Thoracic aorta (tissue), 2 donors: ENCODE results near the gene ATXN3L. TPM values are rescaled to one million over a fixed set of nuclear protein-coding genes. Genes with fewer than 3 reads are reported as not detected.

Experiments used
- ATAC-seq: fragments of 150-250 bp; one replicate; pipeline ENCODE4 v1.8.0; 2017; ENCODE audit warnings: low read depth; ENCODE audit not compliant: insufficient number of reproducible peaks, low FRiP score
- DNase-seq: peaks from one replicate; pipeline ENCODE4 v3.0.0-alpha.2; 2020; ENCODE audit warnings: low spot score
- H3K27ac ChIP-seq, 2 donors: fragments of 200-600 bp; sonication (generic); 1 replicate in 1 of 2; 2 replicates in 1 of 2; pipeline ENCODE4 v1.5.1; 2016; ENCODE audit warnings: mild to moderate bottlenecking in 2 of 2, moderate library complexity in 2 of 2
- H3K27me3 ChIP-seq: fragments of 200-600 bp; sonication (generic); replicated peaks from 2 replicates; pipeline ENCODE4 v1.6.0; 2016; ENCODE audit warnings: mild to moderate bottlenecking; ENCODE audit not compliant: insufficient read depth
- H3K36me3 ChIP-seq: fragments of 200-600 bp; sonication (generic); one replicate; pipeline ENCODE4 v1.5.1; 2016
- H3K4me1 ChIP-seq, 2 donors: fragments of 200-600 bp; sonication (generic); 1 replicate in 1 of 2; 2 replicates in 1 of 2; pipeline versions ENCODE4 v1.5.1 to v1.6.0; 2016; ENCODE audit warnings: low read depth in 2 of 2, mild to moderate bottlenecking in 1 of 2; ENCODE audit not compliant: control insufficient read depth in 1 of 2
- H3K4me3 ChIP-seq: fragments of 200-600 bp; sonication (generic); 2 replicates; pipeline ENCODE4 v1.5.1; 2016; ENCODE audit warnings: mild to moderate bottlenecking
- H3K9me3 ChIP-seq: fragments of 200-600 bp; sonication (generic); 2 replicates; pipeline ENCODE4 v1.5.1; 2016
- total RNA-seq, 2 donors: library from RNA; depleted of rRNA; stranded (reverse); fragments of >200 nt; gene quantifications; one replicate each; pipeline versions ENCODE4 v1.1.0 to v1.2.3, GENCODE V29; 2016
- TF ChIP-seq, protein P1 (sequence below): fragments of 200-600 bp; sonication (generic); IDR thresholded peaks from one replicate; pipeline ENCODE4 v1.5.1; 2019; ENCODE audit warnings: antibody characterized with exemption

ATXN3L gene
- total RNA-seq, 2 donors from 2014 or later, result not detected

DNA sequence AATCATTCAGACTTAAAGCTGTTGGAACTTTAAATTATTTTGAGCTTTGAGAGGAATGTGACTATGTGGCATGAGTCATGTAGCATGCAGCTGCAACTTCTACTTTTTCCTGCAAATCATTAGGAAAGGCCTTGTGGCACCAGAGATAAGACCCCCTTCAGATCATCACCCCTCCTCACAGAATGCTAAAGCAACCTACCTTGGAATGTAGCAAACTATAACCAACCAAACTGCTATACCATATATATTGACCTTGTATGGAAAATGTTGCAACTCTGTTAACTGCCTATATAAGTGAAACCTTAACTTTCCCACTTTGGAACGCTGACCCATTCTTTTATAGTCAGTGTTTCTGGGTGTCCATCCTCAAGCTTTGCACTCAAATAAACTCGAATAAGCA lies 32.0 kb downstream of the ATXN3L start:
- Histone ChIP-seq H3K9me3 (no peaks in the 10 kb centered on the region), H3K27ac (no peak overlapping the region), H3K4me1 (no peaks in the 10 kb centered on the region), H3K4me3 (no peak overlapping the region), H3K36me3 (no peaks in the 10 kb centered on the region), H3K27me3 (no peaks in the 10 kb centered on the region)
- no peak for ATAC-seq
- TF ChIP-seq, protein P1, sequence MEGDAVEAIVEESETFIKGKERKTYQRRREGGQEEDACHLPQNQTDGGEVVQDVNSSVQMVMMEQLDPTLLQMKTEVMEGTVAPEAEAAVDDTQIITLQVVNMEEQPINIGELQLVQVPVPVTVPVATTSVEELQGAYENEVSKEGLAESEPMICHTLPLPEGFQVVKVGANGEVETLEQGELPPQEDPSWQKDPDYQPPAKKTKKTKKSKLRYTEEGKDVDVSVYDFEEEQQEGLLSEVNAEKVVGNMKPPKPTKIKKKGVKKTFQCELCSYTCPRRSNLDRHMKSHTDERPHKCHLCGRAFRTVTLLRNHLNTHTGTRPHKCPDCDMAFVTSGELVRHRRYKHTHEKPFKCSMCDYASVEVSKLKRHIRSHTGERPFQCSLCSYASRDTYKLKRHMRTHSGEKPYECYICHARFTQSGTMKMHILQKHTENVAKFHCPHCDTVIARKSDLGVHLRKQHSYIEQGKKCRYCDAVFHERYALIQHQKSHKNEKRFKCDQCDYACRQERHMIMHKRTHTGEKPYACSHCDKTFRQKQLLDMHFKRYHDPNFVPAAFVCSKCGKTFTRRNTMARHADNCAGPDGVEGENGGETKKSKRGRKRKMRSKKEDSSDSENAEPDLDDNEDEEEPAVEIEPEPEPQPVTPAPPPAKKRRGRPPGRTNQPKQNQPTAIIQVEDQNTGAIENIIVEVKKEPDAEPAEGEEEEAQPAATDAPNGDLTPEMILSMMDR, result no peak
- no peak for DNase-seq

DNA sequence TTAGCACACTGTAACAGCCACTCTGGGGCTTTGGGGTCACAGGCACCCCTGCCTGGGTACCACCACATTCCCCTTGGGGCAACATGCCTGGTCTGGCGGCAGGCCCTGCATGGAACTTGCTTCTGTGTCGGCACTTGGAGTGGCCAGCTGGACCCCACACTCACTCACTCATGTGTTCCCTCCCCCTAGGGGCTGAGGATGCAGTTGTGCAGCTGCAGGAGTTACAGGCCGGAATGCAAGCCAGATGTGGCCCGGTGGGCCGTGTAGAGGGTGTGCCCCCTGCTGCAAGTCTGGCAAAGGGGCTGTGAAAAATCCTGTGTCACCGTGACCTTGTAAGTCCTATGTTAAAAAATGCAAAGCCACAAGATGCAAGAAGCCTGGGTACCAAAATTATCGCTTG lies 34.2 kb downstream of the ATXN3L start:
- TF ChIP-seq, protein P1, result no peak
- ATAC-seq (no peak), DNase-seq (no peak)
- H3K27me3 ChIP-seq, result no peaks in the 10 kb centered on the region
- no peak overlapping the region for H3K4me3 ChIP-seq
- H3K36me3 ChIP-seq, result no peaks in the 10 kb centered on the region
- no peak overlapping the region for H3K27ac ChIP-seq
- H3K9me3 ChIP-seq, result no peaks in the 10 kb centered on the region
- no peaks in the 10 kb centered on the region for H3K4me1 ChIP-seq

DNA sequence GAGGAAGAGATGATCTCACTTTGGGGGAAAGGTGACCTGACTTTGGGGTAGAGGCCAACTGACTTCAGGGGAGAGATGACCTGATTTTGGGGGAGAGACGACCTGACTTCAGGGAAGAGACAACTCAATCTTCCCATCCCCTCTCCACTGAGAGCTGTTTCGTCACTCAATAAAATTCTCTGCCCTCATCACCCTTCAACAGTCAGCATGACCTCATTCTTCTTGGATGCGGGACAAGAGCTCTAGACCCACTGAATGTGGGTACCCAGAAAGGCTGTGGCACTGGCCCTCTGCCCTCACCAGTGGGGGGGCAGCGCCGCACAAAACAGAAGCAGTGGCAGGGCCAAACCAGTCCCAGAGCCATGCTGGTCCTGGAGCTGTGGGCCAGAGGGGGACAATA lies 34.6 kb downstream of the ATXN3L start:
- Histone ChIP-seq H3K4me3 (no peak overlapping the region), H3K36me3 (no peaks in the 10 kb centered on the region), H3K9me3 (no peaks in the 10 kb centered on the region), H3K27ac (no peak overlapping the region), H3K27me3 (no peaks in the 10 kb centered on the region), H3K4me1 (no peaks in the 10 kb centered on the region)
- ATAC-seq (no peak), DNase-seq (no peak)
- TF ChIP-seq, protein P1, result no peak

DNA sequence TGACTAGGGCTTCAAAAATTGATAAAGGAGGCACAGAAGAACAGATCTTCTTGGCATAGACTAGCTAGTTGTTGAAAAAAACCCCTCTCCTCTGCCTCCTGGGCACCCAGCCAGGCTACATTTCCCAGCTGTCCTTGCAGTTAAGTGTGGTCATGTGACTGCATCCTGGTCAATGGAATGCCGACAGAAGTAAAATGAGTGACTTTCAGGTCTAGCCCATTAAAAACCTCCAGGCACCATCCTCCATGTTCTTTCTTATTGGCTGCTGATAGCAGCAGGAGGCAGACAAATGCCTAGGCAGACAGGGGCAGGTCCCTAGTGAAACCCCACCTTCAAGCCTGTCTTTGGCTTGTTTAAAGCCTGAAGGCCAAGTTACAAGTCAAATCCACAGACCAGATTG lies 35.3 kb downstream of the ATXN3L start:
- Histone ChIP-seq H3K4me1 (no peaks in the 10 kb centered on the region), H3K27me3 (no peaks in the 10 kb centered on the region), H3K27ac (no peak overlapping the region), H3K4me3 (no peak overlapping the region), H3K9me3 (no peaks in the 10 kb centered on the region), H3K36me3 (no peaks in the 10 kb centered on the region)
- TF ChIP-seq, protein P1, result no peak
- ATAC-seq (no peak), DNase-seq (no peak)

DNA sequence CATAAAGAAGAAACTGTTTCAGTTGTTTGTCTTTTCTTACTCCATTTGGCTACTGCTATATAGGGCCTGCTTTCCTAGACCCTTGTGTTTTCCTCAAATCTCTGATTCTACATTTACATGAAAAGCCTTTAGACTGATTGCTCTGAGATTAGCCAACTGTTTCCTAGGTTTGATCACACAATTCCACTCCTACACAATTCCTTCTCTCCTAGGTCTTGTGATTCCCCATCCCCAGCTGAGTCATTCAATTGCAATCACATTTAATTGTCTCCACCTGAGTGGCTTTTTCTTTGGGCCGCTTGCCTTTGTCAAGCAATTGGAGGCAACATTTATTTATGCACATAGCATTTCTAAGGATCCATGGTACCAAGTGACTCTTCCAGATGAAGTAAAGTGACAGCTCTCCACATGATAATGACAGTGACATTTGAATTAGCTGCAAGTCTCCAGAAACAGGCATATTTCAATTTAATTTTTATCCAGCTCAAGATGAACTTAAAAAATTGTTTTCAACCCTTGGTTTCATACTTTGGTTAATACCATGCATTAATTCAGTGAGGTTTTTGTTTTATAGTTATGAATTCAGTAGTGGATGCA lies 35.8 kb downstream of the ATXN3L start:
- no peak for DNase-seq
- ATAC-seq, result no peak
- H3K4me3 ChIP-seq, result no peak overlapping the region
- TF ChIP-seq, protein P1, result no peak
- H3K27ac ChIP-seq, result no peak overlapping the region
- no peaks in the 10 kb centered on the region for H3K36me3 ChIP-seq
- H3K4me1 ChIP-seq, result no peaks in the 10 kb centered on the region
- H3K27me3 ChIP-seq, result no peaks in the 10 kb centered on the region
- no peaks in the 10 kb centered on the region for H3K9me3 ChIP-seq
